ENCODE data around the gene ARHGEF38. TPM values are rescaled to one million over a fixed set of nuclear protein-coding genes. Genes with fewer than 3 reads are reported as not detected.

ARHGEF38 gene, protein sequence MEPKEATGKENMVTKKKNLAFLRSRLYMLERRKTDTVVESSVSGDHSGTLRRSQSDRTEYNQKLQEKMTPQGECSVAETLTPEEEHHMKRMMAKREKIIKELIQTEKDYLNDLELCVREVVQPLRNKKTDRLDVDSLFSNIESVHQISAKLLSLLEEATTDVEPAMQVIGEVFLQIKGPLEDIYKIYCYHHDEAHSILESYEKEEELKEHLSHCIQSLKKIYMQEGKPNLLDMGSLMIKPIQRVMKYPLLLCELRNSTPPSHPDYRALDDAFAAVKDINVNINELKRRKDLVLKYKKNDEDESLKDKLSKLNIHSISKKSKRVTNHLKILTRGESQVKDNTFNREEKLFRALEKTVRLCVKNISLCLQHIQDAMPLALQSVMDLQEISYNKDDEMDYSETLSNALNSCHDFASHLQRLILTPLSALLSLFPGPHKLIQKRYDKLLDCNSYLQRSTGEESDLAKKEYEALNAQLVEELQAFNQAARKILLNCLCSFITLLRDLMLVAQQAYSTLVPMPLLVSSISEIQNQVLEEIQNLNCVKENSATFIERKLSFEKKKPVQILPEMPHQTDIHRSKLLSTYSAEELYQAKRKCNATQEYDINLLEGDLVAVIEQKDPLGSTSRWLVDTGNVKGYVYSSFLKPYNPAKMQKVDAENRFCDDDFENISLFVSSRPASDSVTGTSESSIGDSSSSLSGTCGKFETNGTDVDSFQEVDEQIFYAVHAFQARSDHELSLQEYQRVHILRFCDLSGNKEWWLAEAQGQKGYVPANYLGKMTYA
- not detected in 2 replicates for total RNA-seq

GRCh38 chr4:105551965-105552746, at the start of gene ARHGEF38:
TSS of gene ARHGEF38 (plus strand) at chr4:105552620. CDS start at chr4:105552766, 146 bp downstream.

GRCh38 chr4:105708181-105709080, 156.0 kb downstream of the ARHGEF38 start, which contains the start of the genes GSTCD and INTS12:
TSS of gene GSTCD (plus strand) at chr4:105708784. CDS start at chr4:105717614, 8,830 bp downstream.
TSS of gene INTS12 (minus strand) at chr4:105708689. CDS start at chr4:105700005, 8,684 bp downstream.

Other genes starting within 250 kb of the ARHGEF38 start
- gene PPA2, start 78.6 kb upstream of the ARHGEF38 start, total RNA-seq: 51.5 and 61.6 TPM in 2 replicates
- 12.1 and 14.5 TPM in 2 replicates for gene INTS12, start 156.1 kb downstream of the ARHGEF38 start, total RNA-seq
- 3.9 and 5.2 TPM in 2 replicates for gene GSTCD, start 156.2 kb downstream of the ARHGEF38 start, total RNA-seq